Umbilical cord (tissue), 2 donors: ENCODE results near the gene ARHGAP40. TPM values are rescaled to one million over a fixed set of nuclear protein-coding genes. Genes with fewer than 3 reads are reported as not detected.
A peak's percentile ranks its signal among the peaks of the same experiment; 100 is the strongest.

Experiments used
- DNase-seq: peaks from one replicate; pipeline ENCODE4 v3.0.0-alpha.2; 2015; ENCODE audit warnings: low spot score
- total RNA-seq: library from RNA; depleted of rRNA; stranded (reverse); fragments of >200 nt; gene quantifications from one replicate; pipeline ENCODE4 v1.2.3, GENCODE V29; 2014; ENCODE audit warnings: low replicate concordance; ENCODE audit not compliant: insufficient read depth

Gene ARHGAP40
- total RNA-seq, 1 donor from 2014 or later: 0.96 TPM

GRCh38 chr20:38649275-38649891 is 47.8 kb downstream of the ARHGAP40 start:
- DNase-seq: no peak

DNA sequence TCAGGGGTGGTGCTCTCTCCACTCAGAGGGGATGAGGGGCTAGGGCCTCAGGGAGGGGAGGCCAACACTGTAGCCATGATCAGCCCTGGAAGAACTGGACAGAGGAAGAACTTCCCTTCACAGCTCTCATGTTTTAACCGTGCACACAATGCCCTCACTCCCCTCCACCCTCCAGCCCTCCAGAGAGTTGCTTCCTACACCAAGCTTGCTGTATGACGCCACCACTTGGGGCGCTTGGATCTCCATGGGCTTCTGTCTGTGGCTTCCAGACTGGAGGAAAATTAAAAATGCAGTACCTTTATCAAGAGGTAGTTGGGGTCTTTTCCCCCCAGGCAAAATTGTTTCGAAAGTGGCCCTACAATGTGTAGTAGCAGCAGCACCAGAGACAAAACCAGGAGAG is 48.4 kb downstream of the ARHGAP40 start:
- DNase-seq: no peak

GRCh38 chr20:38651154-38651553 is 49.5 kb downstream of the ARHGAP40 start:
- no peak for DNase-seq

GRCh38 chr20:38651562-38651961 is 50.0 kb downstream of the ARHGAP40 start:
- no peak for DNase-seq

DNA sequence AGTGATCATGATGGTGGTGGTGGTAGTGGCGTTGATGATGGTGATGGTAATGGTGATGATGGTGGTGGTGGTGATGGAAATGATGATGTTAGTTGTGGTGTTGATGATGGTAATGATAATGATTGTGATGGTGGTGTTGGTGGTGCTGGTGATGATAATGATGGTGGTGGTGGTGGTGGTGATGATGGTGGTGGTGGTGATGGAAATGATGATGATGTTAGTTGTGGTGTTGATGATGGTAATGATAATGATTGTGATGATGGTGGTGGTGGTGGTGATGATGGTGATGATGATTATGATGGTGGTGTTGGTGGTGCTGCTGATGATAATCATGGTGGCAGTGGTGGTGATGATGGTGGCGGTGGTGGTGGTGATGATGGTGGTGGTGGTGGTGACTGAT is 51.4 kb downstream of the ARHGAP40 start:
- no peak for DNase-seq

GRCh38 chr20:38657390-38657789 is 55.8 kb downstream of the ARHGAP40 start:
- DNase-seq: no peak

DNA sequence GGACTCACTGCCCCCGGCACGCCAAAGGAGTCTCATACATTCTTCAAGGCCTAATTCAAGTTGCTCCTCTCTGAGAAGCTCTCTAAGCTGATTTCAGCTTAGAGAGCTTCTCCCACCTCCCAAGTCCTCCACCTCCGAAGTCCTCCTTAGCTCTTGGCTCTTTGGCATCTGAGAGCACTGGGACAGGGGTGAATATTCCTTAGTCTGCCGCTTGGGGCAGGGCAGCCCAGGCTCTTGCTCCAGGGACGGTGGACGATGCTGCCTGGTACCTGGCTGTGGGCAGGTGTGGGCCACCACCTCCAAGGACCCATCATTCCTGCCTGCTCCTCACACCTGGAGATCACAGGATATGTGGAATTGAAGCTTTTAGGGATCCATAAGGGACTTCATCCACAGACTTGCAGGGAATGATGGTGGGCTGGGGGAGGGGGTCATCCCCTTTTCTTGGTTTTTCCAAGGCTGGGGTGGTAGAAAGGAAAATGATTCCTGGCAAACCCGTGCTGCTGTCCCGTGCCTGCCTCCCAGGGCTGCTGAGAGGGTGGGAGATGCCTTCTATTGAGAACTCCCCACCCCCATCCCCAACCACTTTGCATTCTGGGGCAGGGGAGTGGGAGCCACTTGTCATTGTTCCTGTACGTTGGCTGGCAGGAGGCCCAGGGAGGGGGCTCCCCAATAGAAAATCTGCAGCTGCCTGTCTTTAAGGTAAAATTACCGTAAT is 57.4 kb downstream of the ARHGAP40 start:
- no peak for DNase-seq

- no peak for DNase-seq
Measured at GRCh38 chr20:38659597-38659880, 57.9 kb downstream of the ARHGAP40 start.

DNA sequence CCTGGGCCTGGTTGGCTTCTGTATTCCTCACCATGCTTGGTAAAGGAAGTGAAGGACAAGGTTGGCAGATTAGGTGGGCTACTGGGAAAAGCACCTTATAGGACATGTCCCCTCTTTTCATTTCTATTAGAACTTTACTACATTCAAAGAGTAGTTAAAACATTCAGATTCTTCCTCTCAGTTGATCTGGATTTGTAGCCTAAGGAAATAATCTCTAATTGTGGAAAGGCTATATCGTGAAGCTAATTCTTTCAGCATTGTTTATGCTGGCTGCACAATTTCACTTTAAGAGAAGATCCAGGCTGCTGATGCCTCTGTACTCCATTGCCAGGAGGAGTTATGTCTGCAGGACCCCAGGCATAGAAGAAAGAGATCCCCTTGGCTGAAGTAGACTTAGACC is 58.8 kb downstream of the ARHGAP40 start:
- DNase-seq: no peak

DNA sequence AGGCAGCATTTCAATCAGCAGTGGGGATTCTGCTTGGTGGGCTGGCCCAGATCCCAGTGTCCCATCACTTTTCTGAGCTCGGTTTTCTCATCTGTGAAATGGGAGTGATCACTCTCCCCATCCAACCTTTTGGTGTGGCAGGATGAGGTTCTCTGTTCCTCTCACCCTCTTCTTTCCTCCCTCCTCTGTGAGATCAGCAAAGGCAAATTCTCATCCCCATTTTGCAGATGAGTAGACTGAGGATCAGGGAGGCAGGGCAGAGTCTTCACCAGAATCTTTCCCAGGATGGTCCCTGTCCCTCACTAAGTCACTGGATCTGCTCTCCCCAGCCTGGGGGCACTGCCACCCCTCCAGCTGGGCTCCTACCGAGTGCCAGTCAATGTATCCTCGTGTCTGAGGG is 62.1 kb downstream of the ARHGAP40 start:
- no peak for DNase-seq

GRCh38 chr20:38664284-38664683 is 62.7 kb downstream of the ARHGAP40 start:
- DNase-seq: no peak

DNA sequence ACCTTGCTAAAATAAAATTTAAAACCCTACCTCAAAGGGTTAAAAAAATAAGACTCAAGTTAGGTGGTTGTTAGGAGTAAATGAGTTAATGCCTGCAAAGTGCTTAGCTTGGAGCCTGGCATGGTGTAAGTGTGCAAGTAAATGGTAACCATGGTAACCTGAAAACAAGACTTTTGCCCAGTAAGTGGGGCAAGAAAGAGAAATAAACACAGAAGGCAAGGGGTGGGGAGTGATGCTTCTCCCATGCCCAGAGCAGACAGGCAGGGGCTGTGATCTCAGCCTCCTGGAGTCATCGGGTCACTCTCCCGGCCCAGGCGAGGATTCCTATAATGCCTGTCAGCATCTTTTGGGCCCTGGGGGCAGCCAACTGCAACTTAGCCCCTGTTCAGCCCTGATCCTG is 63.5 kb downstream of the ARHGAP40 start:
- DNase-seq: peak; percentile 54

DNA sequence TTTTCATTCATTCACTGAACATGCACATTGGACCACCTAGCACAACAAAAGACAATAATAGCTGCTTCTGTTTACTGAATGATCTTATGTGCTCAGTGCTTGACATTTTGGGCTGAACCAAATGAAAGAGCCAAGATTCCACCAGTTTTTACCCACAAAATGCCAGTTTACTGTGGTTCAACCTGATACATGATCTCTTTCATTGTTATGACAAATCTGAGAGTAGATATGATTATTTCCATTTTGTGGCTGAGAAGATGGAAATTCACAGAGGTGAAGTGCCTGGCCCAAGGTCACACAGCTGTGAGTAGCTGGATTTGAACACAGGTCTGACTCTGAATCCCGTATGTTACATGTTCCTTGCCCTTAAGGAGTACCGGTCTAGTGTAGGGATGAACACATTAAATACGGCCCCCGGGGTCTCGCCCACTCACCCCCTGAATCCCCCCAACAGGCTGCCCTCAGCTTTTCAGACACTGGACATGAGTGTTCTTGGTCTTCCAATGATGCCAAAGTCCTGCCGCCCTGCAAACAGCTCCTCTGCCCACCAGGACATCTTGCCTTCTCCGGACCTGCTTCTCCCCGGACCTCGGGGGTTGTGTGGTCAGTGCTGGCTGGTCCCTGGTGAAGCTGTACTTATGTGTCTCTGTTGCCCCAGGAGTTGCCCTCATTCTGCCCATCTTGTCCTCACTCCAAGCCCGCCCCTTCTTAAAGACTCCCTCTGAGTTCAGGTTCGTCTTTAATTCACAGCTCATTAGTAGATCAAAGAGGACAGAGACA is 64.1 kb downstream of the ARHGAP40 start:
- no peak for DNase-seq

DNA sequence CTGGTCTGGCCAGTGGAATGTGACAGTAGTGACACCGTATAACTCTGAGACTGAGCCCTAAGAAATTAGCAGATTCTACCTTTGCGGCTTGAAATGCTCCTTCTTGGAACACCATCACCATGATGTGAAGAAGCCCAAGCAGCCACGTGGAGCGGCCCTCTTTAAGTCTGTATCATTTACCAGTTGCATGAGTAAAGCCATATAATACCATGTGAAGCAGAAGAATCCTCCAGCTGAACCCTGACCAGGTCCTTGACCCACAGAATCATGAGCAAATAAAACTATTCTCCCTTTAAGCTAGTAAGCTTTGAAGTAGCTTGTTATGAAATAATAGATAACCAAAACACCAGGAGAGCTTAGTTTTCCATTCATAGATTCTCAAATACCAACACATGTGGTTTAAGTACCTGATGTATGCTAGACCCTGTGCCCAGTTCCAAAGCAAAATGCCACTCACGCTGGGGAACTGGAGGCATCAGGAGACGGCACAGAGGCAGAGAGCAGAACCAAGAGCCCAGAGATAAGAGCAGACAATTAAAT is 65.9 kb downstream of the ARHGAP40 start:
- no peak for DNase-seq

DNA sequence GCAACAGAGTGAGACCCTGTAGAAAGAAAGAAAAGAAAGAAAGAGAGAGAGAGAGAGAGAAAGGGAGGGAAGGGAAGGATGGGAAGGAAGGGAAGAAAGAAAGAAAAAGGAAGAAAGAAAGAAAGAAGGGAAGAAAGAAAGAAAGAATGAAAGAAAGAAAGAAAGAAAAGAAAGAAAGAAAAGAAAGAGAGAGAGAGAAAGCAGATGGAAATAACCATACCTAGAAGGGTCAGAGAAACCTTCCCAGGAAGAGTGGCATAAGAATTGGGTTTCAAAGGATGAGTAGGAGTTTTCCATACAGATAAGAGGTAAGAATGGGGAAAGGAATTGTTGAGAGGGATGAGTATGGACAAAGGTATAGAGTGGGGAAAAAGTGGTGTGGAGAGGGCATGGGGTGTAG is 68.1 kb downstream of the ARHGAP40 start:
- DNase-seq: no peak

DNA sequence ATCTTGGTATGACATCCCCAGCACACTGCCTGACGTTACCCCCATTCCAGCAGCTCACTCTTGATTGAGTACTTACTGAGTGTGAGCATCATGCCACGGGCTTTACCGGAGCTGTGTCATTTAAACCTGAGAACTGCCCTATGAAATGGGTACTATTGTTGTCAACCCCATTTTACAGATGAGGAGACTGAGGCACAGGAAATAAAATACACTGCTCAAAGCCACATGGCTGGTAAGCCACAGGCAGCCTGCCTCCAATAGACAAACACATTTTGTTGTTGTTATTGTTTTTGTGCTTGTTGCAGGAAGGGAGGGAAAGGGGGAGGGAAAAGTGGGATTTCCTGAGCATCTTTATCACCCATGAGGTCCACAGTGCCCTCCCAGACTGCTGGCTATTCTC is 69.2 kb downstream of the ARHGAP40 start:
- no peak for DNase-seq

DNA sequence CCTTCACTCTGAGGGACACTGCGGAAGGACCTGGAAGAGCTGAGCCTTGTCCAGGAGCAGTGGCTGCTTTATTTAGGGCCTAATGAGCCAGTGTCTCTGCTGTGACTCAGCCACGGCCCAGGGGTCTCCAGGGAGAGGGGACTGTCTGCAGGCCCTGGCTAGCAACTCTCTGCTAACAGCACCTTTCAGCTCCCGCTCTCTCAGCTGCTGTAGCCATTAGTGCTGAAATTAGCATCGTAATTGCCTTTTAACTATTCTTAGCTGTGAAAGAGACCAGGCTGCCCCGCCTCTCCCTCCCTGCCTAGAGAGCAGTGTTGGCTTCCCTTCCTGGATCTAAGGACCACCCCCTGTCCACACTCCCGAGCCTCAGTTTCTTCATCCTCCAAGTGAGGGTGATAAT is 69.6 kb downstream of the ARHGAP40 start:
- no peak for DNase-seq

GRCh38 chr20:38671701-38672292 is 70.2 kb downstream of the ARHGAP40 start:
- DNase-seq: no peak

- DNase-seq: no peak
Measured at GRCh38 chr20:38672504-38672903, 70.9 kb downstream of the ARHGAP40 start.

DNA sequence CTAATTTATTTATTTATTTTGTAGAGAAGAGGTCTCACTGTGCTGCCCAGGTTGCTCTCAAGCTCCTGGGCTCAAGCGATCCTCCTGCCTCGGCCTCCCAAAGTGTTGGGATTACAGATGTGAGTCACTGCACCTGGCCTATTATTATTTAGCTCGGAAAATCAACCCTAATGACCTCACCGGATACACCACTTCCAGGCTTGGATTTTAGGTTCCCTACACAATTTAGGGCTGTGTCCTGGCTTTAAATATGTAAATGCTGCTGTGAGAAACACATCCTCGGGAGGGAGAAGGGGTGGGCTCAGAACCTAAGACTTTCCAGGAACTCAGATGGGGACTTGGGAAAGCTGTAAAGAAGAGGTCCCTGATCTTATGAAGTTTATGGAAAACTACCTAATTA is 71.7 kb downstream of the ARHGAP40 start:
- DNase-seq: no peak

- DNase-seq: no peak
Measured at GRCh38 chr20:38673725-38674091, 72.1 kb downstream of the ARHGAP40 start.

DNA sequence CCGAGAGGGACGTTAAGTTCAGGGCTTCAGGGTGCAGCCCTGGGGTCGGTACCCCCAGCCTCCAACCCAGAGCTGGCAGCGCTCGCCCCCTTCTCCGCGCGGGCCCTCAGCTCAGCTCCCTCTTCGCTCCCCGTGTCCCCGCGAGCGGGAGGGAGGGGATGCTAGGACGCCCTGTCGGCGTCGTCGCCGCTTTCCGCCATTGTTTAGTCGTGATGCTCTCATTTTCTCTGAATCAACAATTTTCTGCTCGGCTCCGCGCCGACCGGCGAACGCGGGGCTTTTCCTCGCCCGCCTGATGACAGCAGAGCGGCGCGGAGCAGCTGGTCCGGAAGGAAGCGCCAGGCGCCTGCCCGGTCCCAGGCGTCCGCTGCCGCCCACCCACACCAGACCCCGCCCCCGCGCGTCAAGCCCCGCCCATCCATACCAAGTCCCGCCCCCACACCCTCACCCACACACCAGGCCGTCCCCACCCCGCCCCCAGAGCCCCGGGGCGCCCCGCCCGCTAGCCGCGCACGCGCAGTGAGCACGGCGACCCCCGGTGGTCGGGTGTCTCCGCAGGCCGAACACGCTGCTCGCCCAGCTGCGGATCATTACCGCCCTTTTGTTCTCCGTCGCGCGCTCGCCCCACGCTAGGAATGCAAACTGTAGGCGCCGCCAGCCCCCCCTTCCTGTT is 72.6 kb downstream of the ARHGAP40 start:
- DNase-seq: peak; percentile 64
